Natural killer cell (primary cell): ENCODE results near the gene CAMKK1. TPM values are rescaled to one million over a fixed set of nuclear protein-coding genes. Genes with fewer than 3 reads are reported as not detected.

Experiments used
- ATAC-seq, 3 donors: fragments of 150-1000 bp in 2 of 3; fragments of 200-7000 bp in 1 of 3; cut with Tn5 transposase; 1 replicate in 1 of 3; 2 replicates in 2 of 3; pipeline ENCODE4 v1.10.0; 2021; ENCODE audit warnings: mild to moderate bottlenecking in 2 of 3, moderate library complexity in 2 of 3
- DNase-seq, 2 donors: peaks; one replicate each; pipeline versions ENCODE4 v3.0.0 to v3.0.0-alpha.2; 2013 to 2021; ENCODE audit warnings: mixed read lengths in 1 of 2
- H3K27ac ChIP-seq: one replicate; pipeline ENCODE4 v1.5.1; 2013; ENCODE audit warnings: mild to moderate bottlenecking, low read length
- H3K27me3 ChIP-seq: one replicate; pipeline ENCODE4 v1.6.1; 2013; ENCODE audit warnings: low read length; ENCODE audit not compliant: control insufficient read depth, insufficient read depth
- H3K36me3 ChIP-seq: one replicate; pipeline ENCODE4 v1.6.1; 2013; ENCODE audit warnings: low read length; ENCODE audit not compliant: control insufficient read depth, insufficient read depth
- H3K4me1 ChIP-seq: one replicate; pipeline ENCODE4 v1.6.1; 2013; ENCODE audit warnings: low read length; ENCODE audit not compliant: control insufficient read depth, insufficient read depth
- H3K4me3 ChIP-seq: one replicate; pipeline ENCODE4 v1.5.1; 2013; ENCODE audit warnings: low read length
- H3K9me3 ChIP-seq: one replicate; pipeline ENCODE4 v1.6.1; 2013; ENCODE audit warnings: low read length; ENCODE audit not compliant: control insufficient read depth, insufficient read depth
- H3K27ac Mint-ChIP-seq, 2 donors: one replicate each; pipeline ENCODE4 v1.8.0; 2022; ENCODE audit warnings: mild to moderate bottlenecking in 2 of 2, mixed read lengths in 2 of 2, moderate library complexity in 1 of 2
- H3K27me3 Mint-ChIP-seq, 2 donors: one replicate each; pipeline ENCODE4 v1.8.0; 2022; ENCODE audit warnings: low read depth in 2 of 2, mixed read lengths in 2 of 2
- H3K36me3 Mint-ChIP-seq: one replicate; pipeline ENCODE4 v1.8.0; 2022; ENCODE audit warnings: mixed read lengths
- H3K4me1 Mint-ChIP-seq, 2 donors: one replicate each; pipeline ENCODE4 v1.8.0; 2022; ENCODE audit warnings: mixed read lengths in 2 of 2
- H3K4me3 Mint-ChIP-seq: one replicate; pipeline ENCODE4 v1.8.0; 2022; ENCODE audit warnings: mild to moderate bottlenecking, moderate library complexity, mixed read lengths
- H3K9me3 Mint-ChIP-seq, 2 donors: one replicate each; pipeline ENCODE4 v1.8.0; 2022; ENCODE audit warnings: mixed read lengths in 2 of 2
- CTCF ChIP-seq: fragments of 200-600 bp; IDR thresholded peaks from one replicate; pipeline ENCODE4 v1.8.0; 2022; ENCODE audit warnings: antibody characterized with exemption
- WGBS: methylation state at CpG from one replicate; pipeline ENCODE4 v1.1.7; 2013; ENCODE audit warnings: missing lambda C conversion rate; ENCODE audit not compliant: insufficient coverage; 5-methylcytosine and 5-hydroxymethylcytosine counted together
- intact Hi-C: fragments of 100-400 bp; cut with micrococcal nuclease; formaldehyde crosslinking; loops from one replicate; pipeline ENCODE4 v1.14.2; 2022
- total RNA-seq, 4 donors: library from RNA; stranded (reverse); fragments of 120-200 nt in 1 of 4; gene quantifications; one replicate each; pipeline versions ENCODE4 v1.2.3 to v1.2.4, GENCODE V29; 2013 to 2022

CAMKK1 gene
- total RNA-seq, 3 donors from 2014 or later (not counting 1 experiment from before 2014, with no cell fraction given) = 3.2 to 4.3 (median 3.9) TPM

DNA sequence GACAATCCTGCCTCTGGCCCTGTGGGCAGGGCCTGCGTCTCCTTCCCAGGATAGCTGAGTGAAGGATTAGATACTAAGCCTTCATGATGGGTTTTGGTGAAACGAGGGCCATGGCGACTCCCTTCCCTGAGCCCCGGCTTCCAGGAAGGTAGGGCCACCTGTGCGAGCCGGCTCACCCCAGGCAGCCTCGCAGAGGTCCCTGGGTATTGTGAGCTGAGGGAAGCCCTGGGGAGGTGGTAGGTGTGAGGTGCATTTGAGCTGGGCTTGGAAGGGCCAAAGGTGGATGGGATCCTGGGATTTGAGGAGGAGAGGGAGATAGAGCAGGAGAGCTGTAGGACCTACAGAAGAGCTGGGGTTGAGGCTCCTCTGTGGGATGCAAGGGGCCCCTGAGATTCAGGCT lies 29.9 kb upstream of the CAMKK1 start:
- 89% methylated on average over 7 of the region's 7 CpGs for WGBS
- Histone ChIP-seq H3K36me3 (peaks cover 28% of the 10 kb centered on the region), H3K27ac (no peak overlapping the region), H3K27me3 (no peaks in the 10 kb centered on the region), H3K4me1 (peaks cover under 1% of the 10 kb centered on the region), H3K9me3 (no peaks in the 10 kb centered on the region), H3K4me3 (no peak overlapping the region)
- peak overlapping the region in 1 of 2 donors; percentile 36 for H3K27ac Mint-ChIP-seq
- no peaks in the 10 kb centered on the region for H3K27me3 Mint-ChIP-seq
- intact Hi-C loops = no loop called here
- no peaks in the 10 kb centered on the region for H3K9me3 Mint-ChIP-seq
- H3K36me3 Mint-ChIP-seq = no peaks in the 10 kb centered on the region
- no peak overlapping the region for H3K4me3 Mint-ChIP-seq
- no peak for TF ChIP-seq CTCF
- DNase-seq = no peak
- peaks cover 0 to 11% of the 10 kb centered on the region in 2 donors for H3K4me1 Mint-ChIP-seq
- ATAC-seq = no peak

DNA sequence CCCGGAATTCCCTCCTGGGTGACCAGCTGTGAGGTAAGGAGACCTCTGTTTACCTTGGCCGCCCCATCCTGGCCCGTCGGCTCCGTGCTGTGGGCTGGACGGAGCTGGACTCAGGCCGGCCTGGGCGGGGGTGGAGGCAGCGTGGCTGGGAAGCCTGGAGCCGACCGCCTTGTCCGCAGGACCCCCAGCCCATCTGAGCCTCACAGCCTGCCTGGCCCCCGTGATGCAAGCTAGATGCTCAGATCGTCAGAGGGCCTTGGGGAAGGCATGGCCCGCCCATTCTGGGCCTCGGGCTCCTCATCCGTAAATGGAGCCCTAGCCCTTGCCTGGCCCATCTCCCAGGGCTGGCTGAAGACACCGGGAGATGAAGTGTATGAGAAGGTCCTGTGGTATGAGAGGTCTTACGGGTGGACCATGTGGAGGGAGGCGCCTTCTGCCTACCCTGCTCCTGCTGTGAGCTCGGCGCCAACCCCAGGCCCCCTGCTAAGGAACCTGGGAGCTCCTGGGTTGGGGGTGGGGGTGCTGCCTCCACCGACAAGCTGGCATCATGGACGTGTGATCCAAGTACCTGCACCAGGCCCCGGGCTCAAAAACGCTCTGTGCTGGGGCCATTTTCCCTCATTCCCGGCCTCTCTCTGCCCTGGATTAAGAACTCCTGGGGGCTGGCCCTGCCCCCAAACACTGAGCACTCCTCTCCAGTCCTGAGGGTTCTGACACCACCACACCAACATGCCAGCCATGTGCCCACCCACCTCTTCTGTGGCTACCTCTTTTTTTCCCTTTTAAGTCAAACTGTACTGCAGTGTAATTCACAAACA lies 28.9 kb upstream of the CAMKK1 start:
- H3K27ac Mint-ChIP-seq = peak overlapping the region in 1 of 2 donors; percentile 36
- TF ChIP-seq CTCF = no peak
- DNase-seq (no peak), ATAC-seq (no peak)
- H3K9me3 Mint-ChIP-seq = no peaks in the 10 kb centered on the region
- no peak overlapping the region for H3K4me3 ChIP-seq
- peaks cover 18% of the 10 kb centered on the region for H3K36me3 ChIP-seq
- no peak overlapping the region for H3K27ac ChIP-seq
- H3K27me3 Mint-ChIP-seq = no peaks in the 10 kb centered on the region
- H3K4me1 Mint-ChIP-seq = peaks cover 0 to 17% of the 10 kb centered on the region in 2 donors
- no peak overlapping the region for H3K4me3 Mint-ChIP-seq
- WGBS = 93% methylated on average over 27 of the region's 27 CpGs
- intact Hi-C loops = no loop called here
- H3K4me1 ChIP-seq = peaks cover 11% of the 10 kb centered on the region
- H3K9me3 ChIP-seq = no peaks in the 10 kb centered on the region
- H3K36me3 Mint-ChIP-seq = no peaks in the 10 kb centered on the region
- H3K27me3 ChIP-seq = no peaks in the 10 kb centered on the region

GRCh38 chr17:3921006-3921405 lies 28.2 kb upstream of the CAMKK1 start:
- H3K27ac Mint-ChIP-seq = no peak overlapping the region
- no peaks in the 10 kb centered on the region for H3K9me3 Mint-ChIP-seq
- Histone ChIP-seq H3K27ac (no peak overlapping the region), H3K36me3 (peaks cover 17% of the 10 kb centered on the region), H3K27me3 (no peaks in the 10 kb centered on the region), H3K4me1 (peaks cover 18% of the 10 kb centered on the region), H3K4me3 (no peak overlapping the region), H3K9me3 (no peaks in the 10 kb centered on the region)
- H3K27me3 Mint-ChIP-seq = no peaks in the 10 kb centered on the region
- intact Hi-C loops = no loop called here
- no peaks in the 10 kb centered on the region for H3K36me3 Mint-ChIP-seq
- no peak overlapping the region for H3K4me3 Mint-ChIP-seq
- H3K4me1 Mint-ChIP-seq = peaks cover 4 to 23% of the 10 kb centered on the region in 2 donors
- 78% methylated on average over 16 of the region's 16 CpGs for WGBS
- TF ChIP-seq CTCF = no peak
- no peak for DNase-seq
- no peak for ATAC-seq
